ENCODE measurements around the gene SNAPIN. TPM values are rescaled to one million over a fixed set of nuclear protein-coding genes. Genes with fewer than 3 reads are reported as not detected.

Gene SNAPIN
- polyA plus RNA-seq, 1 of the 3 experiments (the other 2 are of a cell fraction): 57.6 TPM

GRCh38 chr1:153687346-153688125 lies 29.0 kb downstream of the SNAPIN start:
- H3K4me3 ChIP-seq (ENCODE audit: low read depth in 2 of 2, low read length in 1 of 2): no peak overlapping the region
- H3K9ac ChIP-seq: no peak overlapping the region
- no peaks in the 10 kb centered on the region for H3K4me1 ChIP-seq (ENCODE audit: control insufficient read depth in 1 of 2, insufficient read depth in 2 of 2, low read depth in 1 of 2, low read length in 1 of 2)
- ChIA-PET POLR2A (no interaction called here), CTCF (interaction anchor here (1.3 to 2.7 kb wide), 3 partner anchors 10 to 16 kb away, joined by 5 to 12 read pairs (median 5); partner anchors contain the start of gene NPR1)
- no peaks in the 10 kb centered on the region for H3K36me3 ChIP-seq (replicated peaks in 1 of 2; ENCODE audit: control insufficient read depth in 1 of 2, insufficient read depth in 2 of 2, low read length in 1 of 2)
- no peaks in the 10 kb centered on the region for H3K9me2 ChIP-seq
- no peak overlapping the region for H3K27ac ChIP-seq (ENCODE audit: low read depth in 2 of 2, low read length in 1 of 2)
- WGBS (ENCODE audit: low lambda C conversion rate): 73% methylated on average over 14 of the region's 16 CpGs
- TF ChIP-seq YY1 (IDR thresholded peaks at IDR 0.05; ENCODE audit: low read depth): no peak
- TF ChIP-seq, protein P1, sequence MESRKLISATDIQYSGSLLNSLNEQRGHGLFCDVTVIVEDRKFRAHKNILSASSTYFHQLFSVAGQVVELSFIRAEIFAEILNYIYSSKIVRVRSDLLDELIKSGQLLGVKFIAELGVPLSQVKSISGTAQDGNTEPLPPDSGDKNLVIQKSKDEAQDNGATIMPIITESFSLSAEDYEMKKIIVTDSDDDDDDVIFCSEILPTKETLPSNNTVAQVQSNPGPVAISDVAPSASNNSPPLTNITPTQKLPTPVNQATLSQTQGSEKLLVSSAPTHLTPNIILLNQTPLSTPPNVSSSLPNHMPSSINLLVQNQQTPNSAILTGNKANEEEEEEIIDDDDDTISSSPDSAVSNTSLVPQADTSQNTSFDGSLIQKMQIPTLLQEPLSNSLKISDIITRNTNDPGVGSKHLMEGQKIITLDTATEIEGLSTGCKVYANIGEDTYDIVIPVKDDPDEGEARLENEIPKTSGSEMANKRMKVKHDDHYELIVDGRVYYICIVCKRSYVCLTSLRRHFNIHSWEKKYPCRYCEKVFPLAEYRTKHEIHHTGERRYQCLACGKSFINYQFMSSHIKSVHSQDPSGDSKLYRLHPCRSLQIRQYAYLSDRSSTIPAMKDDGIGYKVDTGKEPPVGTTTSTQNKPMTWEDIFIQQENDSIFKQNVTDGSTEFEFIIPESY (IDR thresholded peaks at IDR 0.05; ENCODE audit: borderline replicate concordance, low read depth): no peak
- TF ChIP-seq TCF12 (IDR thresholded peaks at IDR 0.05): no peak
- TF ChIP-seq SIN3A (IDR thresholded peaks at IDR 0.05; ENCODE audit: borderline replicate concordance, low read depth, low read length): no peak
- no peak for TF ChIP-seq GATA2 (CRISPR knock-in tag; IDR thresholded peaks at IDR 0.05)
- TF ChIP-seq CHD2 (IDR thresholded peaks at IDR 0.05; ENCODE audit: low read length, partially characterized antibody): no peak
- TF ChIP-seq, protein P2, sequence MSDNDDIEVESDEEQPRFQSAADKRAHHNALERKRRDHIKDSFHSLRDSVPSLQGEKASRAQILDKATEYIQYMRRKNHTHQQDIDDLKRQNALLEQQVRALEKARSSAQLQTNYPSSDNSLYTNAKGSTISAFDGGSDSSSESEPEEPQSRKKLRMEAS (IDR thresholded peaks at IDR 0.05; ENCODE audit: low read depth): no peak
- TF ChIP-seq SMC3 (IDR thresholded peaks at IDR 0.05; ENCODE audit: low read depth, low read length): no peak
- TF ChIP-seq REST (IDR thresholded peaks at IDR 0.05; ENCODE audit: low read depth, low read length): no peak
- TF ChIP-seq, protein P3, sequence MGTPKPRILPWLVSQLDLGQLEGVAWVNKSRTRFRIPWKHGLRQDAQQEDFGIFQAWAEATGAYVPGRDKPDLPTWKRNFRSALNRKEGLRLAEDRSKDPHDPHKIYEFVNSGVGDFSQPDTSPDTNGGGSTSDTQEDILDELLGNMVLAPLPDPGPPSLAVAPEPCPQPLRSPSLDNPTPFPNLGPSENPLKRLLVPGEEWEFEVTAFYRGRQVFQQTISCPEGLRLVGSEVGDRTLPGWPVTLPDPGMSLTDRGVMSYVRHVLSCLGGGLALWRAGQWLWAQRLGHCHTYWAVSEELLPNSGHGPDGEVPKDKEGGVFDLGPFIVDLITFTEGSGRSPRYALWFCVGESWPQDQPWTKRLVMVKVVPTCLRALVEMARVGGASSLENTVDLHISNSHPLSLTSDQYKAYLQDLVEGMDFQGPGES (IDR thresholded peaks at IDR 0.05; ENCODE audit: low read depth, low read length): no peak
- no peak for TF ChIP-seq TAF1 (IDR thresholded peaks at IDR 0.05; ENCODE audit: borderline replicate concordance, low read depth, low read length)
- TF ChIP-seq, protein P4, sequence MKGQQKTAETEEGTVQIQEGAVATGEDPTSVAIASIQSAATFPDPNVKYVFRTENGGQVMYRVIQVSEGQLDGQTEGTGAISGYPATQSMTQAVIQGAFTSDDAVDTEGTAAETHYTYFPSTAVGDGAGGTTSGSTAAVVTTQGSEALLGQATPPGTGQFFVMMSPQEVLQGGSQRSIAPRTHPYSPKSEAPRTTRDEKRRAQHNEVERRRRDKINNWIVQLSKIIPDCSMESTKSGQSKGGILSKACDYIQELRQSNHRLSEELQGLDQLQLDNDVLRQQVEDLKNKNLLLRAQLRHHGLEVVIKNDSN (IDR thresholded peaks at IDR 0.05; ENCODE audit: borderline replicate concordance, low read depth): no peak
- TF ChIP-seq RXRA (IDR thresholded peaks at IDR 0.05; ENCODE audit: borderline replicate concordance, low read depth): no peak
- no peak for TF ChIP-seq EP300 (IDR thresholded peaks at IDR 0.05; ENCODE audit: borderline replicate concordance in 1 of 2, low read depth in 1 of 2, low read length in 1 of 2)
- TF ChIP-seq RAD21 (IDR thresholded peaks at IDR 0.05; ENCODE audit: low read length): no peak
- no peak for TF ChIP-seq NRF1 (IDR thresholded peaks at IDR 0.05; ENCODE audit: low read depth, low read length)
- TF ChIP-seq POLR2AphosphoS5 (IDR thresholded peaks at IDR 0.05; ENCODE audit: low read depth, low read length): no peak
- no peak overlapping the region for H3K4me2 ChIP-seq
- no peaks in the 10 kb centered on the region for H3K9me3 ChIP-seq
- H3K27me3 ChIP-seq (ENCODE audit: insufficient read depth): no peaks in the 10 kb centered on the region; the same call in 1 of the 2 replicates
- H3F3A ChIP-seq (replicated peaks; ENCODE audit: insufficient read depth): no peaks in the 10 kb centered on the region
- H4K20me1 ChIP-seq (ENCODE audit: insufficient read depth): no peaks in the 10 kb centered on the region
- H3K79me2 ChIP-seq (ENCODE audit: insufficient read depth): no peaks in the 10 kb centered on the region
- DNase-seq: no peak
- no peak overlapping the region for H2AFZ ChIP-seq (ENCODE audit: low read depth)
